Ascending aorta (tissue), 2 donors: Measurements from ENCODE around the gene MIGA2. TPM values are rescaled to one million over a fixed set of nuclear protein-coding genes. Genes with fewer than 3 reads are reported as not detected.

Source experiments
- DNase-seq, 2 donors: peaks; one replicate each; pipeline ENCODE4 v3.0.0-alpha.2; 2019; ENCODE audit warnings: low spot score in 2 of 2
- H3K27ac ChIP-seq, 2 donors: fragments of 200-600 bp; sonication (generic); one replicate each; pipeline ENCODE4 v1.5.1; 2016 to 2017; ENCODE audit warnings: mild to moderate bottlenecking in 1 of 2
- H3K27me3 ChIP-seq: fragments of 200-600 bp; sonication (generic); one replicate; pipeline ENCODE4 v1.5.1; 2017
- H3K36me3 ChIP-seq, 2 donors: fragments of 200-600 bp; sonication (generic); one replicate each; pipeline ENCODE4 v1.5.1; 2016
- H3K4me1 ChIP-seq, 2 donors: fragments of 200-600 bp; sonication (generic); one replicate each; pipeline ENCODE4 v1.5.1; 2016 to 2017; ENCODE audit warnings: mild to moderate bottlenecking in 1 of 2
- H3K4me3 ChIP-seq, 2 donors: fragments of 200-600 bp; sonication (generic); one replicate each; pipeline ENCODE4 v1.5.1; 2016 to 2017; ENCODE audit warnings: mild to moderate bottlenecking in 1 of 2
- H3K9me3 ChIP-seq, 2 donors: fragments of 200-600 bp; sonication (generic); one replicate each; pipeline ENCODE4 v1.5.1; 2016
- intact Hi-C: fragments of 100-400 bp; cut with DNase I; formaldehyde crosslinking; loops from one replicate; pipeline ENCODE4 v1.15.1; 2023
- total RNA-seq: library from RNA; depleted of rRNA; stranded (reverse); fragments of >200 nt; gene quantifications from one replicate; pipeline ENCODE4 v1.1.0, GENCODE V29; 2016
- TF ChIP-seq, protein P1 (sequence below), 3 experiments: fragments of 200-600 bp in 2 of 3; fragments of 450-650 bp in 1 of 3; sonication (generic) in 2 of 3; IDR thresholded peaks; one replicate each; pipeline ENCODE4 v1.5.1; 2016 to 2019; ENCODE audit warnings: antibody characterized with exemption in 3 of 3, mild to moderate bottlenecking in 1 of 3, moderate library complexity in 1 of 3

MIGA2 gene
- total RNA-seq, 1 donor from 2014 or later = 39.9 TPM

DNA sequence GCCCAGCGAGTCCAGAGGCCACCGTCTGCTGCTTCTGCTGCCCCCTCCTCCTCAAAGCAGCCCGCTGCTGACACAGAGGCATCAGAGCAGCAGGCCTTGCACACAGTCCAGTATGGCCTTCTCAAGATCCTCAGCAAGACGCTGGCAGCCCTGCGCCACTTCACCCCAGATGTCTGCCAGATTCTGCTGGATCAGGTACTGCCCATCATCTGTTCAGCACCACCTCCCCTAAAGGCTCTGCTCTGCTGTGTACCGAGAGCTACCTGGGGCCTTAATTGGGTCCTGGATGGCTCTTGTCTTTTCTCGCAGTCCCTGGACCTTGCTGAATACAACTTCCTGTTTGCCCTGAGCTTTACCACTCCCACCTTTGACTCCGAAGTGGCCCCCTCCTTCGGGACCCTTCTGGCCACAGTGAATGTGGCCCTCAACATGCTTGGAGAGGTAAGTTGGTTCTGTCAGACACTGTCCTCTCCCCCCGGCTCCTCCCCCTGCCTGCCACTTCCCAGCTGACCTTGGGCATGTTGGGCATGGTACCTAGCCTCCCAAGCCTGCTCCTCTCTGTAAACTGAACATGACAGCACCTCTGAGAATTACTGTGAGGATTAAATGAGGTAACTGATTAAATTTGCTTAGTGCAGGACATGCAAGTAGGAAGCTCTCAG lies 31.0 kb upstream of the MIGA2 start:
- Histone ChIP-seq H3K4me3 (no peak overlapping the region), H3K9me3 (no peaks in the 10 kb centered on the region), H3K27me3 (no peaks in the 10 kb centered on the region), H3K27ac (peak overlapping the region in 1 of 2 donors; percentile 70), H3K4me1 (peaks cover 0 to 18% of the 10 kb centered on the region in 2 donors), H3K36me3 (peaks cover 58 to 76% of the 10 kb centered on the region in 2 donors)
- intact Hi-C loops = loop anchor here (5.0 kb wide), 1 partner anchor 58 kb away; the partner anchor contains the start of genes DOLK and NUP188
- DNase-seq = no peak
- TF ChIP-seq, protein P1, sequence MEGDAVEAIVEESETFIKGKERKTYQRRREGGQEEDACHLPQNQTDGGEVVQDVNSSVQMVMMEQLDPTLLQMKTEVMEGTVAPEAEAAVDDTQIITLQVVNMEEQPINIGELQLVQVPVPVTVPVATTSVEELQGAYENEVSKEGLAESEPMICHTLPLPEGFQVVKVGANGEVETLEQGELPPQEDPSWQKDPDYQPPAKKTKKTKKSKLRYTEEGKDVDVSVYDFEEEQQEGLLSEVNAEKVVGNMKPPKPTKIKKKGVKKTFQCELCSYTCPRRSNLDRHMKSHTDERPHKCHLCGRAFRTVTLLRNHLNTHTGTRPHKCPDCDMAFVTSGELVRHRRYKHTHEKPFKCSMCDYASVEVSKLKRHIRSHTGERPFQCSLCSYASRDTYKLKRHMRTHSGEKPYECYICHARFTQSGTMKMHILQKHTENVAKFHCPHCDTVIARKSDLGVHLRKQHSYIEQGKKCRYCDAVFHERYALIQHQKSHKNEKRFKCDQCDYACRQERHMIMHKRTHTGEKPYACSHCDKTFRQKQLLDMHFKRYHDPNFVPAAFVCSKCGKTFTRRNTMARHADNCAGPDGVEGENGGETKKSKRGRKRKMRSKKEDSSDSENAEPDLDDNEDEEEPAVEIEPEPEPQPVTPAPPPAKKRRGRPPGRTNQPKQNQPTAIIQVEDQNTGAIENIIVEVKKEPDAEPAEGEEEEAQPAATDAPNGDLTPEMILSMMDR (IDR thresholded peaks at IDR 0.05) = no peak

GRCh38 chr9:129006328-129007034 lies 29.9 kb upstream of the MIGA2 start:
- peak in 1 of 2 donors; percentile 86 for DNase-seq
- no peaks in the 10 kb centered on the region for H3K9me3 ChIP-seq
- no peak overlapping the region for H3K4me3 ChIP-seq
- H3K4me1 ChIP-seq = peaks cover 0 to 18% of the 10 kb centered on the region in 2 donors
- peaks cover 58 to 76% of the 10 kb centered on the region in 2 donors for H3K36me3 ChIP-seq
- no peaks in the 10 kb centered on the region for H3K27me3 ChIP-seq
- intact Hi-C loops = loop anchor here (2.0 to 5.0 kb wide), 3 partner anchors 20 to 59 kb away; partner anchors contain the start of genes DOLK, NUP188 and SH3GLB2
- peak overlapping the region; percentile 61 to 70 for H3K27ac ChIP-seq
- TF ChIP-seq, protein P1 (IDR thresholded peaks at IDR 0.05) = peak; percentile 76 to 88 (median 76)

- DNase-seq = peak in 1 of 2 donors; percentile 78
- intact Hi-C loops = loop anchor here (2.0 to 5.0 kb wide), 3 partner anchors 20 to 60 kb away; partner anchors contain the start of genes DOLK, NUP188 and SH3GLB2
- Histone ChIP-seq H3K4me3 (no peak overlapping the region), H3K36me3 (peaks cover 55 to 76% of the 10 kb centered on the region in 2 donors), H3K27ac (peak overlapping the region; percentile 61 to 70), H3K4me1 (peaks cover 0 to 18% of the 10 kb centered on the region in 2 donors), H3K9me3 (no peaks in the 10 kb centered on the region), H3K27me3 (no peaks in the 10 kb centered on the region)
- TF ChIP-seq, protein P1 (IDR thresholded peaks at IDR 0.05) = no peak
Measured at GRCh38 chr9:129007035-129007765, 29.2 kb upstream of the MIGA2 start.

- peaks cover 0 to 18% of the 10 kb centered on the region in 2 donors for H3K4me1 ChIP-seq
- intact Hi-C loops = loop anchor here (2.0 to 5.0 kb wide), 3 partner anchors 21 to 61 kb away; partner anchors contain the start of genes DOLK, NUP188 and SH3GLB2
- no peak for DNase-seq
- TF ChIP-seq, protein P1 (IDR thresholded peaks at IDR 0.05) = no peak
- no peaks in the 10 kb centered on the region for H3K27me3 ChIP-seq
- peak overlapping the region; percentile 61 to 70 for H3K27ac ChIP-seq
- H3K9me3 ChIP-seq = no peaks in the 10 kb centered on the region
- H3K36me3 ChIP-seq = peaks cover 54 to 76% of the 10 kb centered on the region in 2 donors
- H3K4me3 ChIP-seq = no peak overlapping the region
Measured at GRCh38 chr9:129007766-129008468, 28.5 kb upstream of the MIGA2 start.
